HCT116 (cell line): ENCODE measurements around the gene IBA57. TPM values are rescaled to one million over a fixed set of nuclear protein-coding genes. Genes with fewer than 3 reads are reported as not detected.

Experiments used
- ATAC-seq: fragments of 200-7000 bp; cut with Tn5 transposase; 2 replicates; pipeline ENCODE4 v1.9.1; 2020; ENCODE audit warnings: mild to moderate bottlenecking, moderate library complexity
- BruUV-seq: library from RNA; stranded (reverse); fragments of 400-500 nt; replicated peaks from 2 replicates; lab custom pipeline; 2021; lab: Mats Ljungman, UMichigan
- CTCF ChIA-PET: fragments of 300-600 bp; sonication (Branson Sonifier 250); formaldehyde crosslinking; loops from one replicate; lab custom pipeline; 2021; ENCODE audit warnings: antibody characterized with exemption; lab: Charles Lee
- POLR2A ChIA-PET: fragments of 300-600, 350-600 bp; sonication (Branson Sonifier 250); formaldehyde crosslinking; loops from one replicate; lab custom pipeline; 2021; ENCODE audit warnings: antibody characterized with exemption; lab: Charles Lee
- RAD21 ChIA-PET, 2 experiments: fragments of 300-600 bp; sonication (Branson Sonifier 250); formaldehyde crosslinking; loops; one replicate each; lab custom pipeline; 2023; ENCODE audit warnings: low total read pairs in 2 of 2; ENCODE audit not compliant: uncharacterized antibody in 2 of 2, unreplicated experiment in 2 of 2, low non-redundant PET in 1 of 2; lab: Charles Lee
- DNase-seq: peaks from one replicate; pipeline ENCODE4 v3.0.0-alpha.2; 2010; ENCODE audit warnings: low read depth, low spot score
- H2AFZ ChIP-seq: fragments of 200-600 bp; shearing (Covaris generic), sonication (generic); 2 replicates; pipeline ENCODE4 v1.6.1; 2017; ENCODE audit warnings: low read depth, mixed run types, mixed read lengths, antibody characterized with exemption, low read length; ENCODE audit not compliant: poor library complexity, severe bottlenecking
- H3K27ac ChIP-seq: 2 replicates; pipeline ENCODE4 v1.5.1; 2012; ENCODE audit warnings: low read depth, low read length
- H3K27me3 ChIP-seq: fragments of 200-600 bp; sonication (generic); 2 replicates; pipeline ENCODE4 v1.6.1; 2016; ENCODE audit warnings: mixed run types, low read length, mixed read lengths; ENCODE audit not compliant: insufficient read depth
- H3K36me3 ChIP-seq, 2 experiments: fragments of 200-500 bp in 1 of 2; fragments of 200-600 bp in 1 of 2; sonication (Bioruptor generic) in 1 of 2; sonication (generic) in 1 of 2; 2 replicates each; pipeline versions ENCODE4 v1.5.1 to v1.6.1; 2014 to 2016; ENCODE audit warnings: low read length in 2 of 2, inconsistent platforms in 1 of 2, mixed read lengths in 1 of 2, mixed run types in 1 of 2; ENCODE audit not compliant: insufficient read depth in 2 of 2, control insufficient read depth in 1 of 2
- H3K4me1 ChIP-seq, 2 experiments: fragments of 200-600 bp in 1 of 2; sonication (generic) in 1 of 2; 2 replicates each; pipeline versions ENCODE4 v1.5.1 to v1.6.1; 2012 to 2017; ENCODE audit warnings: low read length in 2 of 2, inconsistent platforms in 1 of 2, mild to moderate bottlenecking in 1 of 2, mixed read lengths in 1 of 2, mixed run types in 1 of 2, moderate library complexity in 1 of 2; ENCODE audit not compliant: insufficient read depth in 2 of 2, control insufficient read depth in 1 of 2
- H3K4me2 ChIP-seq: fragments of 200-600 bp; sonication (generic); 2 replicates; pipeline ENCODE4 v1.6.1; 2017; ENCODE audit warnings: mixed run types, low read length, mixed read lengths
- H3K4me3 ChIP-seq, 2 experiments: fragments of 200-600 bp in 1 of 2; sonication (generic) in 1 of 2; replicated peaks in 1 of 2; 2 replicates each; pipeline ENCODE4 v1.5.1; 2011 to 2016; ENCODE audit warnings: low read length in 2 of 2, control low read depth in 1 of 2, low read depth in 1 of 2, mild to moderate bottlenecking in 1 of 2, mixed read lengths in 1 of 2, mixed run types in 1 of 2
- H3K79me2 ChIP-seq: fragments of 200-600 bp; sonication (generic); 2 replicates; pipeline ENCODE4 v1.6.1; 2017; ENCODE audit warnings: mild to moderate bottlenecking, mixed run types, low read length, moderate library complexity, mixed read lengths; ENCODE audit not compliant: insufficient read depth
- H3K9ac ChIP-seq: fragments of 200-600 bp; sonication (generic); 2 replicates; pipeline ENCODE4 v1.6.1; 2016; ENCODE audit warnings: low read length, mixed read lengths
- H3K9me2 ChIP-seq: fragments of 200-600 bp; sonication (generic), shearing (Covaris generic); 2 replicates; pipeline ENCODE4 v1.6.1; 2017; ENCODE audit warnings: mixed run types, mild to moderate bottlenecking, moderate library complexity; ENCODE audit not compliant: insufficient read depth
- H3K9me3 ChIP-seq, 2 experiments: fragments of 200-500 bp in 1 of 2; fragments of 200-600 bp in 1 of 2; sonication (Bioruptor generic) in 1 of 2; sonication (generic) in 1 of 2; 2 replicates each; pipeline ENCODE4 v1.6.1; 2014 to 2017; ENCODE audit warnings: low read length in 2 of 2, mixed read lengths in 2 of 2, inconsistent platforms in 1 of 2, low read depth in 1 of 2, mild to moderate bottlenecking in 1 of 2, mixed run types in 1 of 2, moderate library complexity in 1 of 2; ENCODE audit not compliant: control insufficient read depth in 1 of 2, insufficient read depth in 1 of 2
- H4K20me1 ChIP-seq: fragments of 200-600 bp; sonication (generic), shearing (Covaris generic); 2 replicates; pipeline ENCODE4 v1.6.1; 2017; ENCODE audit warnings: mixed run types, mild to moderate bottlenecking, moderate library complexity; ENCODE audit not compliant: insufficient read depth
- CBX3 ChIP-seq: IDR thresholded peaks from 2 replicates; pipeline ENCODE4 v1.6.1; 2012; ENCODE audit warnings: low read depth
- CEBPB ChIP-seq: IDR thresholded peaks from 2 replicates; pipeline ENCODE4 v1.6.1; 2012; ENCODE audit warnings: low read depth
- EGR1 ChIP-seq: IDR thresholded peaks from 2 replicates; pipeline ENCODE4 v1.6.1; 2012; ENCODE audit warnings: low read depth
- EZH2 ChIP-seq: fragments of 200-600 bp; sonication (generic); IDR thresholded peaks from 2 replicates; pipeline ENCODE4 v1.6.1; 2017; ENCODE audit warnings: antibody characterized with exemption, mixed run types
- EZH2phosphoT487 ChIP-seq: fragments of 200-600 bp; IDR thresholded peaks from 2 replicates; pipeline ENCODE4 v1.6.1; 2018; ENCODE audit warnings: antibody characterized with exemption, borderline replicate concordance
- JUND ChIP-seq: IDR thresholded peaks from 2 replicates; pipeline ENCODE4 v1.6.1; 2012
- POLR2AphosphoS5 ChIP-seq: IDR thresholded peaks from 2 replicates; pipeline ENCODE4 v1.6.1; 2011; ENCODE audit warnings: mild to moderate bottlenecking, low read depth, low read length, moderate library complexity
- SRF ChIP-seq: IDR thresholded peaks from 2 replicates; pipeline ENCODE4 v1.6.1; 2012; ENCODE audit warnings: low read depth
- TCF7L2 ChIP-seq: IDR thresholded peaks from 2 replicates; pipeline ENCODE4 v1.7.0; 2011; ENCODE audit warnings: borderline replicate concordance, inconsistent platforms; ENCODE audit not compliant: insufficient read depth, insufficient read length; ENCODE audit errors: extremely low read depth
- YY1 ChIP-seq: IDR thresholded peaks from 2 replicates; pipeline ENCODE4 v1.6.1; 2011; ENCODE audit warnings: low read length, low read depth, moderate library complexity, mild to moderate bottlenecking; ENCODE audit not compliant: insufficient replicate concordance; ENCODE audit errors: extremely low read depth
- intact Hi-C: fragments of 100-400 bp; cut with micrococcal nuclease; formaldehyde crosslinking; loops from 2 replicates; pipeline ENCODE4 v1.10.0; 2022
- total RNA-seq: library from RNA; stranded (reverse); gene quantifications from one replicate; pipeline ENCODE4 v1.2.1, GENCODE V29; 2021; ENCODE audit not compliant: unreplicated experiment
- TF ChIP-seq, protein P1 (sequence below): IDR thresholded peaks from 2 replicates; pipeline ENCODE4 v1.6.1; 2012
- TF ChIP-seq, protein P2 (sequence below): IDR thresholded peaks from 2 replicates; pipeline ENCODE4 v1.6.1; 2011; ENCODE audit warnings: mild to moderate bottlenecking, low read length, moderate library complexity; ENCODE audit not compliant: insufficient replicate concordance; ENCODE audit errors: extremely low read depth
- TF ChIP-seq, protein P3 (sequence below): IDR thresholded peaks from 2 replicates; pipeline ENCODE4 v1.6.1; 2012
- TF ChIP-seq, protein P4 (sequence below): IDR thresholded peaks from 2 replicates; pipeline ENCODE4 v1.6.1; 2012; ENCODE audit warnings: low read depth

IBA57 gene
- total RNA-seq, 1 experiment from 2014 or later, result 11.6 TPM

DNA sequence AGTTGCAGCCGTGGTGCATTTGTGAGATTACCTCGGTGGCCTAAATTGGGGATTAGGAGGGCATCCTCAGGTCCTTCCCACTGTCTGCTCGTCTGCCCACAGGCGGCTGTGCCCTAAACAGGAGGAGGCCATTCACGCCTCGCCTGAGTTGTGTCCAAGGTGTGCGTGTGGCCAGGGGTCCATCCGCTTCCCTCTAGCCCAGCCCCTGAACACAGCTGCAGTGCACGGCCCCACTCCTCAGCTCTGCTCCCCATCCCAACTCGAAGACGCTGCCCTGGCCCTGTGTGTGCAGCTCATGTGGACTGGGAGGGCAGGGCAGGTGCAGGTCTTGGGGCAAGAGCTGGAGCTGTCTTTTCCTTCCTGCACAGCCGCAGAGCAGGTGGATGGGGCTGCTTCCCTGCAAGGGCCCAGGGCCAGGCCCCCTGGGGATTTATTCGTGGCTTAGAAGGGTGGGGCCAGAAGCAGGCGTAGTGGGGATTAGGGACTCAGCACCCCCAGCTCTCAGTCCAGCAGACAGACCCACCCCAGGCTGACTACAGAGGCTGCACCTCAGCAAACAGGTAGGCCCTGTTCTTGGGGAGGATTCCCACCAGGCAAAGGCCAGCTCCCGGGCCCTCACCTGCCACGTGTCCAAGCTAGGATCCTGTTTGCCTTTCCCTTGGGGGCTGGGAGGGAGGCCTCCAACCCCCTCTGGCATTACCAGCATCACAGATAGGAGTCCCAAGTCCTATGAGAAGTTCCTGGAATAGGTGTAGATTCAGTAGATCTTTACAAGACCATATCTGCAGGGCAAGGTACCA, 21.2 kb upstream of the IBA57 start:
- H3K27ac ChIP-seq, result no peak overlapping the region
- 0 out of 4 replicates have a peak, but pooled peaks cover 0 to 6% of the 10 kb centered on the region in 2 experiments for H3K36me3 ChIP-seq
- no peaks in the 10 kb centered on the region for H3K9me2 ChIP-seq
- intact Hi-C loops, result no loop called here
- H3K27me3 ChIP-seq, result no peaks in the 10 kb centered on the region
- no peaks in the 10 kb centered on the region for H4K20me1 ChIP-seq
- ChIA-PET POLR2A (no interaction called here), CTCF (no interaction called here), RAD21 (no interaction called here)
- no peaks in the 10 kb centered on the region for H3K9me3 ChIP-seq
- no peak for DNase-seq
- no peak overlapping the region for H2AFZ ChIP-seq
- TF ChIP-seq CBX3, result no peak
- TF ChIP-seq, all 23 proteins: peak for 0
- no peak for ATAC-seq
- Histone ChIP-seq H3K4me1 (peaks cover 0 to 12% of the 10 kb centered on the region in 2 experiments; a peak in 3 of 4 replicates), H3K4me3 (no peak overlapping the region), H3K79me2 (peaks cover 58% of the 10 kb centered on the region), H3K9ac (no peak overlapping the region), H3K4me2 (no peak overlapping the region)
- no TSS peak for BruUV-seq

DNA sequence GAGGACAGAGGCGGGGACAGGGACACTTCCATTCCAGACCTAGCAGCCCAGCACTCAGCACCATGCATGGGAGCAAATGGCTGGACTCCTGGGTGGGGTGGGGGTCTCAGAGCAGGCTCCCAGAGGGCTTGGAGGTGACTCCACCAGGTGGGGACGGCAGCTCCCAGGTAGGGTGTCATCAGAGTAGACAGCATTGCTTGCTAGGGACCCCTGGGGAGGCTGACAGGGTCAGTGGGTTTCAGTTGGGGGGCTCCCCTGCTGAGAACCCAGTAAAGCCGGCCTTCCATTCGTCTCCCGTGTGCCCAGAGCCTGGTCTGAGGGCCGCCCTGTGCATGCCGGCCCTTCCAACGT, 20.6 kb upstream of the IBA57 start:
- CTCF ChIA-PET, result no interaction called here
- TF ChIP-seq, protein P1, sequence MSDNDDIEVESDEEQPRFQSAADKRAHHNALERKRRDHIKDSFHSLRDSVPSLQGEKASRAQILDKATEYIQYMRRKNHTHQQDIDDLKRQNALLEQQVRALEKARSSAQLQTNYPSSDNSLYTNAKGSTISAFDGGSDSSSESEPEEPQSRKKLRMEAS, result no peak
- TF ChIP-seq EZH2phosphoT487 (no peak), EGR1 (no peak), SRF (no peak), JUND (no peak), YY1 (no peak), EZH2 (no peak), POLR2AphosphoS5 (no peak), CEBPB (no peak), TCF7L2 (no peak)
- TF ChIP-seq, protein P2, sequence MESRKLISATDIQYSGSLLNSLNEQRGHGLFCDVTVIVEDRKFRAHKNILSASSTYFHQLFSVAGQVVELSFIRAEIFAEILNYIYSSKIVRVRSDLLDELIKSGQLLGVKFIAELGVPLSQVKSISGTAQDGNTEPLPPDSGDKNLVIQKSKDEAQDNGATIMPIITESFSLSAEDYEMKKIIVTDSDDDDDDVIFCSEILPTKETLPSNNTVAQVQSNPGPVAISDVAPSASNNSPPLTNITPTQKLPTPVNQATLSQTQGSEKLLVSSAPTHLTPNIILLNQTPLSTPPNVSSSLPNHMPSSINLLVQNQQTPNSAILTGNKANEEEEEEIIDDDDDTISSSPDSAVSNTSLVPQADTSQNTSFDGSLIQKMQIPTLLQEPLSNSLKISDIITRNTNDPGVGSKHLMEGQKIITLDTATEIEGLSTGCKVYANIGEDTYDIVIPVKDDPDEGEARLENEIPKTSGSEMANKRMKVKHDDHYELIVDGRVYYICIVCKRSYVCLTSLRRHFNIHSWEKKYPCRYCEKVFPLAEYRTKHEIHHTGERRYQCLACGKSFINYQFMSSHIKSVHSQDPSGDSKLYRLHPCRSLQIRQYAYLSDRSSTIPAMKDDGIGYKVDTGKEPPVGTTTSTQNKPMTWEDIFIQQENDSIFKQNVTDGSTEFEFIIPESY, result no peak
- TF ChIP-seq, protein P3, sequence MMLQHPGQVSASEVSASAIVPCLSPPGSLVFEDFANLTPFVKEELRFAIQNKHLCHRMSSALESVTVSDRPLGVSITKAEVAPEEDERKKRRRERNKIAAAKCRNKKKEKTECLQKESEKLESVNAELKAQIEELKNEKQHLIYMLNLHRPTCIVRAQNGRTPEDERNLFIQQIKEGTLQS, result no peak
- TF ChIP-seq, protein P4, sequence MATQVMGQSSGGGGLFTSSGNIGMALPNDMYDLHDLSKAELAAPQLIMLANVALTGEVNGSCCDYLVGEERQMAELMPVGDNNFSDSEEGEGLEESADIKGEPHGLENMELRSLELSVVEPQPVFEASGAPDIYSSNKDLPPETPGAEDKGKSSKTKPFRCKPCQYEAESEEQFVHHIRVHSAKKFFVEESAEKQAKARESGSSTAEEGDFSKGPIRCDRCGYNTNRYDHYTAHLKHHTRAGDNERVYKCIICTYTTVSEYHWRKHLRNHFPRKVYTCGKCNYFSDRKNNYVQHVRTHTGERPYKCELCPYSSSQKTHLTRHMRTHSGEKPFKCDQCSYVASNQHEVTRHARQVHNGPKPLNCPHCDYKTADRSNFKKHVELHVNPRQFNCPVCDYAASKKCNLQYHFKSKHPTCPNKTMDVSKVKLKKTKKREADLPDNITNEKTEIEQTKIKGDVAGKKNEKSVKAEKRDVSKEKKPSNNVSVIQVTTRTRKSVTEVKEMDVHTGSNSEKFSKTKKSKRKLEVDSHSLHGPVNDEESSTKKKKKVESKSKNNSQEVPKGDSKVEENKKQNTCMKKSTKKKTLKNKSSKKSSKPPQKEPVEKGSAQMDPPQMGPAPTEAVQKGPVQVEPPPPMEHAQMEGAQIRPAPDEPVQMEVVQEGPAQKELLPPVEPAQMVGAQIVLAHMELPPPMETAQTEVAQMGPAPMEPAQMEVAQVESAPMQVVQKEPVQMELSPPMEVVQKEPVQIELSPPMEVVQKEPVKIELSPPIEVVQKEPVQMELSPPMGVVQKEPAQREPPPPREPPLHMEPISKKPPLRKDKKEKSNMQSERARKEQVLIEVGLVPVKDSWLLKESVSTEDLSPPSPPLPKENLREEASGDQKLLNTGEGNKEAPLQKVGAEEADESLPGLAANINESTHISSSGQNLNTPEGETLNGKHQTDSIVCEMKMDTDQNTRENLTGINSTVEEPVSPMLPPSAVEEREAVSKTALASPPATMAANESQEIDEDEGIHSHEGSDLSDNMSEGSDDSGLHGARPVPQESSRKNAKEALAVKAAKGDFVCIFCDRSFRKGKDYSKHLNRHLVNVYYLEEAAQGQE, result no peak

More for the DNA sequence above, 20.6 kb upstream of the IBA57 start:
- Histone ChIP-seq H3K27ac (no peak overlapping the region), H3K27me3 (no peaks in the 10 kb centered on the region), H3K9ac (no peak overlapping the region), H3K36me3 (0 out of 4 replicates have a peak, but pooled peaks cover 0 to 6% of the 10 kb centered on the region in 2 experiments), H2AFZ (no peak overlapping the region), H4K20me1 (no peaks in the 10 kb centered on the region), H3K4me2 (no peak overlapping the region), H3K9me2 (no peaks in the 10 kb centered on the region), H3K79me2 (peaks cover 58% of the 10 kb centered on the region), H3K4me1 (peaks cover 0 to 12% of the 10 kb centered on the region in 2 experiments; a peak in 3 of 4 replicates), H3K4me3 (no peak overlapping the region), H3K9me3 (no peaks in the 10 kb centered on the region)
- ATAC-seq (no peak), DNase-seq (no peak)
- ChIA-PET POLR2A (no interaction called here), RAD21 (no interaction called here)
- no TSS peak for BruUV-seq
- intact Hi-C loops, result no loop called here
